Fibroblast of villous mesenchyme (primary cell): ENCODE data around the gene TEX48. TPM values are rescaled to one million over a fixed set of nuclear protein-coding genes. Genes with fewer than 3 reads are reported as not detected.

Experiments used
- DNase-seq: peaks from one replicate; pipeline ENCODE4 v3.0.0-alpha.2; 2010; ENCODE audit warnings: low read depth
- H3K4me3 ChIP-seq: 2 replicates; pipeline ENCODE4 v1.5.1; 2011; ENCODE audit warnings: low read depth, mild to moderate bottlenecking, low read length
- CTCF ChIP-seq: IDR thresholded peaks from 2 replicates; pipeline ENCODE4 v1.5.1; 2012; ENCODE audit warnings: low read depth, mild to moderate bottlenecking, low read length; ENCODE audit not compliant: insufficient read depth
- total RNA-seq: library from RNA; depleted of rRNA; stranded (reverse); fragments of >200 nt; gene quantifications from 2 replicates; pipeline ENCODE4 v1.2.3, GENCODE V29; 2012

TEX48 gene
- total RNA-seq, result not detected in 2 replicates

- no peak within 1 kb of the TSS for H3K4me3 ChIP-seq
- peak; percentile 80 for DNase-seq
- TF ChIP-seq CTCF, result peak; percentile 91
Measured at GRCh38 chr9:114681594-114682332, at the start of gene TEX48. TEX48 (minus strand) TSS chr9:114682192; CDS start chr9:114671723, 10,469 bp downstream.

GRCh38 chr9:114731701-114732100, 49.7 kb upstream of the TEX48 start:
- DNase-seq, result no peak
- no peak for TF ChIP-seq CTCF
- H3K4me3 ChIP-seq, result no peak overlapping the region

GRCh38 chr9:114729706-114730105, 47.7 kb upstream of the TEX48 start:
- no peak for DNase-seq
- TF ChIP-seq CTCF, result no peak
- no peak overlapping the region for H3K4me3 ChIP-seq

GRCh38 chr9:114725930-114726329, 43.9 kb upstream of the TEX48 start:
- no peak for TF ChIP-seq CTCF
- no peak overlapping the region for H3K4me3 ChIP-seq
- DNase-seq, result no peak

- H3K4me3 ChIP-seq, result no peak overlapping the region
- DNase-seq, result no peak
- TF ChIP-seq CTCF, result no peak
Measured at GRCh38 chr9:114724744-114725143, 42.8 kb upstream of the TEX48 start.

GRCh38 chr9:114723931-114724330, 41.9 kb upstream of the TEX48 start:
- H3K4me3 ChIP-seq, result no peak overlapping the region
- TF ChIP-seq CTCF, result no peak
- peak; percentile 73 for DNase-seq
